Progenitor cell of endocrine pancreas (in vitro differentiated cells): ENCODE measurements around the gene CYP27A1. TPM values are rescaled to one million over a fixed set of nuclear protein-coding genes. Genes with fewer than 3 reads are reported as not detected.

Source experiments
- DNase-seq: peaks from one replicate; pipeline ENCODE4 v3.0.0; 2021; ENCODE audit warnings: low spot score; ENCODE audit not compliant: unreplicated experiment
- H3K27ac Mint-ChIP-seq: 2 replicates; pipeline ENCODE4 v1.8.0; 2021; ENCODE audit warnings: mild to moderate bottlenecking, moderate library complexity, mixed read lengths
- H3K27me3 Mint-ChIP-seq: 2 replicates; pipeline ENCODE4 v1.8.0; 2021; ENCODE audit warnings: mixed read lengths
- H3K36me3 Mint-ChIP-seq: 2 replicates; pipeline ENCODE4 v1.8.0; 2022; ENCODE audit warnings: mixed read lengths; ENCODE audit not compliant: insufficient read depth
- H3K4me1 Mint-ChIP-seq: 2 replicates; pipeline ENCODE4 v1.8.0; 2021; ENCODE audit warnings: low read depth, mixed read lengths
- H3K4me3 Mint-ChIP-seq: 2 replicates; pipeline ENCODE4 v1.8.0; 2021; ENCODE audit warnings: low read depth, mild to moderate bottlenecking, moderate library complexity, mixed read lengths
- H3K9me3 Mint-ChIP-seq: 2 replicates; pipeline ENCODE4 v1.8.0; 2021; ENCODE audit warnings: low read depth, mixed read lengths
- microRNA-seq: library from miRNA; unstranded; fragments of <30 nt; microRNA quantifications from one replicate; pipeline ENCODE4 v1.1.0, GENCODE V29; 2020; ENCODE audit warnings: borderline number of aligned reads; ENCODE audit not compliant: unreplicated experiment
- total RNA-seq: library from RNA; stranded (reverse); gene quantifications from 2 replicates; pipeline ENCODE4 v1.2.1, GENCODE V29; 2021
- TF ChIP-seq, protein P1 (sequence below): fragments of 200-600 bp; sonication (generic); IDR thresholded peaks from one replicate; pipeline ENCODE4 v1.5.0; 2021; ENCODE audit warnings: antibody characterized with exemption, mild to moderate bottlenecking; ENCODE audit not compliant: unreplicated experiment

The CYP27A1 gene
- total RNA-seq, 1 donor from 2014 or later, result 16.4 TPM

DNA sequence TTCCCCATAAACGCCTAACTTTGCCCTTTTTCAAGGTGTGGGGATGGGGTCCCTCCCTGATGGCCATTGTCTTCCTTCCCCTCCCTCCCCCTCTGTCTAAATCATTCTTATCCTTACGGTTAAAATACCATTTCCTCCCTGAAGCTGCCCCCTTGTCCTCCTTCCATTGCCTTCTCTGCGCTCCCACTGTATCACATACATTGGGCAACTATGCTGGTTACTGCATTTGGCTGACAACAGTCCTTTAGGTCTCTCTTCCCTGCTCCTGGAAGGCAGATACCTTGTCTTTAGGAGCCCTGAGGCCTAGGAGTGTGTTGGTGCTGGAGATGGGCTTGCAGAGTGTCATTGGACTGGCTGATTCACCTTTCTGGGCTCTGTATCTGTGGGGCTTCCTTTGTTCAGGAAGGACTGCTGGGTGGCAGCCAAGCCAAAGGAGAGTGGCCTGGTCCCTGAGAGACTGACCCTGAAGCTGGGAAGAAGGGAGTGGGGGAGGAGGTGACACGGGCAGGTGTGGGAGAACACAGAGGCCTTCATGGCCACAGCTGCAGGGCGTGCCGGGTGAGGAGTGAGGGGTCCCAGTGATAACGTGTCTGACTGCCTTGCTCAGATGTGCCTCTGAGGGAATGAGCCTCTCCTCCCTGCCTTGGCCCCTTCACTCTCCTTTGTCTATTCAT is 79.8 kb downstream of the CYP27A1 start:
- H3K36me3 Mint-ChIP-seq, result no peaks in the 10 kb centered on the region
- no peaks in the 10 kb centered on the region for H3K9me3 Mint-ChIP-seq
- no peak overlapping the region for H3K4me3 Mint-ChIP-seq
- no peak overlapping the region for H3K27ac Mint-ChIP-seq
- H3K27me3 Mint-ChIP-seq, result peaks cover 83% of the 10 kb centered on the region
- TF ChIP-seq, protein P1, sequence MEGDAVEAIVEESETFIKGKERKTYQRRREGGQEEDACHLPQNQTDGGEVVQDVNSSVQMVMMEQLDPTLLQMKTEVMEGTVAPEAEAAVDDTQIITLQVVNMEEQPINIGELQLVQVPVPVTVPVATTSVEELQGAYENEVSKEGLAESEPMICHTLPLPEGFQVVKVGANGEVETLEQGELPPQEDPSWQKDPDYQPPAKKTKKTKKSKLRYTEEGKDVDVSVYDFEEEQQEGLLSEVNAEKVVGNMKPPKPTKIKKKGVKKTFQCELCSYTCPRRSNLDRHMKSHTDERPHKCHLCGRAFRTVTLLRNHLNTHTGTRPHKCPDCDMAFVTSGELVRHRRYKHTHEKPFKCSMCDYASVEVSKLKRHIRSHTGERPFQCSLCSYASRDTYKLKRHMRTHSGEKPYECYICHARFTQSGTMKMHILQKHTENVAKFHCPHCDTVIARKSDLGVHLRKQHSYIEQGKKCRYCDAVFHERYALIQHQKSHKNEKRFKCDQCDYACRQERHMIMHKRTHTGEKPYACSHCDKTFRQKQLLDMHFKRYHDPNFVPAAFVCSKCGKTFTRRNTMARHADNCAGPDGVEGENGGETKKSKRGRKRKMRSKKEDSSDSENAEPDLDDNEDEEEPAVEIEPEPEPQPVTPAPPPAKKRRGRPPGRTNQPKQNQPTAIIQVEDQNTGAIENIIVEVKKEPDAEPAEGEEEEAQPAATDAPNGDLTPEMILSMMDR, result no peak
- DNase-seq, result no peak
- H3K4me1 Mint-ChIP-seq, result peaks cover 11% of the 10 kb centered on the region

DNA sequence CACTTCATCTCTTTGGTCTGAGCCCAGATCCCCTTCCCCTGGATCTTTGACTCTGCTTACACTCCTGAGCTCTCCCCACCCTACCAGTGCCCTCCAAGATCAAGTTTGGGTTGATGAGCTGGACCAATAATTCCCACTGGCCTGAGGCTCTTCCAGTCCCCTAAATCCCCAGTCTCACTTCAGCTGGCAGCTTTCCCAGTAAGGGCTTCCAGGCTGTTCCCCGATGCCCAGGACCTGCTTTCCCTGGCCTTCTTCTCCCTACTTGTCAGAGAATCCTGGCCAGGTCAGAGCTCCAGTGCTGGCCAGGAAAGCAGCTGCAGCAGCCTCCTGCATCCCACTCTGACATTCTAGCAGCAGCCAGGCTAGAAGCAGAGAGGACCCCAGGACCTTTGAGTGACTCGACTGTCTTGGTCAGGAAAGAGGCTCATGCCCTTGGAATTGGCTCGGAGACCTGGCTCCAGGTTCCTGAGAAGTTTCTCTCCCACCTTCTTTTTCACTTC is 81.1 kb downstream of the CYP27A1 start:
- Mint-ChIP-seq H3K36me3 (no peaks in the 10 kb centered on the region), H3K27me3 (peaks cover 83% of the 10 kb centered on the region), H3K9me3 (no peaks in the 10 kb centered on the region), H3K27ac (no peak overlapping the region), H3K4me3 (no peak overlapping the region), H3K4me1 (peaks cover 11% of the 10 kb centered on the region)
- DNase-seq, result no peak
- TF ChIP-seq, protein P1, result no peak

Small RNAs within 50 kb of the gene (microRNA-seq; reads per million reads assigned to microRNA genes)
- not detected for gene MIR9500

Other genes with a start within 250 kb of the CYP27A1 start
- 25.5 and 26.4 TPM in 2 replicates for gene USP37, start 213.8 kb upstream of the CYP27A1 start, total RNA-seq
- gene CNOT9, start 213.3 kb upstream of the CYP27A1 start, total RNA-seq, result 71.0 and 72.3 TPM in 2 replicates
- gene PLCD4, start 174.2 kb upstream of the CYP27A1 start, total RNA-seq, result 0.38 and 0.62 TPM in 2 replicates
- 42.2 and 43.1 TPM in 2 replicates for gene ZNF142, start 122.5 kb upstream of the CYP27A1 start, total RNA-seq
- gene BCS1L, start 122.5 kb upstream of the CYP27A1 start, total RNA-seq, result 45.8 and 49.9 TPM in 2 replicates
- 27.1 and 28.7 TPM in 2 replicates for gene RNF25, start 110.1 kb upstream of the CYP27A1 start, total RNA-seq
- gene STK36, start 110.1 kb upstream of the CYP27A1 start, total RNA-seq, result 137 and 138 TPM in 2 replicates
- 92.1 and 93.4 TPM in 2 replicates for gene TTLL4, start 71.3 kb upstream of the CYP27A1 start, total RNA-seq
- gene PRKAG3, start 49.7 kb downstream of the CYP27A1 start, total RNA-seq, result not detected in 2 replicates
- 0.72 and 1.5 TPM in 2 replicates for gene WNT6, start 77.7 kb downstream of the CYP27A1 start, total RNA-seq
- not detected in 2 replicates for gene WNT10A, start 98.7 kb downstream of the CYP27A1 start, total RNA-seq
- 5.1 and 6.2 TPM in 2 replicates for gene CDK5R2, start 177.5 kb downstream of the CYP27A1 start, total RNA-seq
- gene FEV, start 203.0 kb downstream of the CYP27A1 start, total RNA-seq, result 13.5 and 15.6 TPM in 2 replicates
- 24.4 and 30.1 TPM in 2 replicates for gene CRYBA2, start 211.3 kb downstream of the CYP27A1 start, total RNA-seq